ENCODE data around the gene CLASP1.

DNA sequence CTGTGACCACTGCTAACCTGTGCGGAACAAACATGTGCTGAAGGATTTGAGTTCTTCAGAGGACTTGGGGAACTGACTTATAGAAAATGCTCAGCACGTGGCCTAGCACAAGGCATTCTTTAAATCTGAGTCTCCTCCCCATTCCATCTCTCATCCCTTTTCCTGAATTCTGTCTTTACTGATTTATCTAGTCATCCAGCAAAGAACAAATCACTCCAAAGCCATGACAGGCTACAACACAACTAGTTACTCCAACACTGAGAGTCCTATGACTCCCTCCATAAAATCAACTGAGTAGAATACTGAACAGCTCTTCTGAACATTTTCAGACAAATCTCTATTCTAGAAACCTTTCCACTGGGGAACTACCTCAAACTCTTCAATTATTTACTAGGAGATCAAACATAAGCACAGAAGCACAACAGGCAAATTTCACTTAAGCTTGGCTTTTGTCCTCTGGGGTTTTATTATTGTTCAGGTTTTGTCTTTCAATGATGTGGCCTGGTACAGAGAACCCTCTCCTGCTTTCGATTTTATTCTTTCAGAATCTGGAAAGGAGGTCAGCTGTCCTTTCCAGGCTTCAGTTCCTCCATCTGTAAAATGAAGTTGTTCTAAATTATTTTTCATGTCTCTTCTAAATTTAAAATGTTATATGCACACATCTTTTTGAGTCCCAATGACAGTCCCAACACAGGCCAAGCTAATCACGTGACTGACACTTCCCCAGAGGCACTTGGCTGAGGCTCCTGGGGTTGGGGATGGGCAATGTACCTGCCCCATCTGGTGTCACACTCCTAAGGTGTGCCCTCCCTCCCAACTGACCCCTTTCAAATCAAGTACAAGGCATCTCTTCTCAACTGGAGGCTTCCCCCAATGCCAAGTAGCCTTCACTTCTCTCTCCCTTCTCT is 86.7 kb downstream of the CLASP1 start:
- TF ChIP-seq EGR1 (IDR thresholded peaks at IDR 0.05; ENCODE audit: low read depth in 2 of 2) (no peak), HNF4G (IDR thresholded peaks at IDR 0.05) (no peak)
- TF ChIP-seq, protein P1, sequence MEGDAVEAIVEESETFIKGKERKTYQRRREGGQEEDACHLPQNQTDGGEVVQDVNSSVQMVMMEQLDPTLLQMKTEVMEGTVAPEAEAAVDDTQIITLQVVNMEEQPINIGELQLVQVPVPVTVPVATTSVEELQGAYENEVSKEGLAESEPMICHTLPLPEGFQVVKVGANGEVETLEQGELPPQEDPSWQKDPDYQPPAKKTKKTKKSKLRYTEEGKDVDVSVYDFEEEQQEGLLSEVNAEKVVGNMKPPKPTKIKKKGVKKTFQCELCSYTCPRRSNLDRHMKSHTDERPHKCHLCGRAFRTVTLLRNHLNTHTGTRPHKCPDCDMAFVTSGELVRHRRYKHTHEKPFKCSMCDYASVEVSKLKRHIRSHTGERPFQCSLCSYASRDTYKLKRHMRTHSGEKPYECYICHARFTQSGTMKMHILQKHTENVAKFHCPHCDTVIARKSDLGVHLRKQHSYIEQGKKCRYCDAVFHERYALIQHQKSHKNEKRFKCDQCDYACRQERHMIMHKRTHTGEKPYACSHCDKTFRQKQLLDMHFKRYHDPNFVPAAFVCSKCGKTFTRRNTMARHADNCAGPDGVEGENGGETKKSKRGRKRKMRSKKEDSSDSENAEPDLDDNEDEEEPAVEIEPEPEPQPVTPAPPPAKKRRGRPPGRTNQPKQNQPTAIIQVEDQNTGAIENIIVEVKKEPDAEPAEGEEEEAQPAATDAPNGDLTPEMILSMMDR (IDR thresholded peaks at IDR 0.05; ENCODE audit: low read depth, low read length, missing input control): no peak
- TF ChIP-seq, protein P2, sequence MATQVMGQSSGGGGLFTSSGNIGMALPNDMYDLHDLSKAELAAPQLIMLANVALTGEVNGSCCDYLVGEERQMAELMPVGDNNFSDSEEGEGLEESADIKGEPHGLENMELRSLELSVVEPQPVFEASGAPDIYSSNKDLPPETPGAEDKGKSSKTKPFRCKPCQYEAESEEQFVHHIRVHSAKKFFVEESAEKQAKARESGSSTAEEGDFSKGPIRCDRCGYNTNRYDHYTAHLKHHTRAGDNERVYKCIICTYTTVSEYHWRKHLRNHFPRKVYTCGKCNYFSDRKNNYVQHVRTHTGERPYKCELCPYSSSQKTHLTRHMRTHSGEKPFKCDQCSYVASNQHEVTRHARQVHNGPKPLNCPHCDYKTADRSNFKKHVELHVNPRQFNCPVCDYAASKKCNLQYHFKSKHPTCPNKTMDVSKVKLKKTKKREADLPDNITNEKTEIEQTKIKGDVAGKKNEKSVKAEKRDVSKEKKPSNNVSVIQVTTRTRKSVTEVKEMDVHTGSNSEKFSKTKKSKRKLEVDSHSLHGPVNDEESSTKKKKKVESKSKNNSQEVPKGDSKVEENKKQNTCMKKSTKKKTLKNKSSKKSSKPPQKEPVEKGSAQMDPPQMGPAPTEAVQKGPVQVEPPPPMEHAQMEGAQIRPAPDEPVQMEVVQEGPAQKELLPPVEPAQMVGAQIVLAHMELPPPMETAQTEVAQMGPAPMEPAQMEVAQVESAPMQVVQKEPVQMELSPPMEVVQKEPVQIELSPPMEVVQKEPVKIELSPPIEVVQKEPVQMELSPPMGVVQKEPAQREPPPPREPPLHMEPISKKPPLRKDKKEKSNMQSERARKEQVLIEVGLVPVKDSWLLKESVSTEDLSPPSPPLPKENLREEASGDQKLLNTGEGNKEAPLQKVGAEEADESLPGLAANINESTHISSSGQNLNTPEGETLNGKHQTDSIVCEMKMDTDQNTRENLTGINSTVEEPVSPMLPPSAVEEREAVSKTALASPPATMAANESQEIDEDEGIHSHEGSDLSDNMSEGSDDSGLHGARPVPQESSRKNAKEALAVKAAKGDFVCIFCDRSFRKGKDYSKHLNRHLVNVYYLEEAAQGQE (IDR thresholded peaks at IDR 0.05): no peak
